Stimulated activated CD4-positive, alpha-beta T cell treated with anti-CD3 and anti-CD28 coated beads, Interleukin-1b, Interleukin-23, amount 100 ng/mL, for 24 hours (primary cell): ENCODE measurements around the gene RUNX3.

Experiments
- DNase-seq, 4 experiments: peaks; one replicate each; pipeline ENCODE4 v3.0.0-alpha.2; 2020; ENCODE audit warnings: low read depth in 4 of 4, low spot score in 1 of 4

The RUNX3 gene

DNA sequence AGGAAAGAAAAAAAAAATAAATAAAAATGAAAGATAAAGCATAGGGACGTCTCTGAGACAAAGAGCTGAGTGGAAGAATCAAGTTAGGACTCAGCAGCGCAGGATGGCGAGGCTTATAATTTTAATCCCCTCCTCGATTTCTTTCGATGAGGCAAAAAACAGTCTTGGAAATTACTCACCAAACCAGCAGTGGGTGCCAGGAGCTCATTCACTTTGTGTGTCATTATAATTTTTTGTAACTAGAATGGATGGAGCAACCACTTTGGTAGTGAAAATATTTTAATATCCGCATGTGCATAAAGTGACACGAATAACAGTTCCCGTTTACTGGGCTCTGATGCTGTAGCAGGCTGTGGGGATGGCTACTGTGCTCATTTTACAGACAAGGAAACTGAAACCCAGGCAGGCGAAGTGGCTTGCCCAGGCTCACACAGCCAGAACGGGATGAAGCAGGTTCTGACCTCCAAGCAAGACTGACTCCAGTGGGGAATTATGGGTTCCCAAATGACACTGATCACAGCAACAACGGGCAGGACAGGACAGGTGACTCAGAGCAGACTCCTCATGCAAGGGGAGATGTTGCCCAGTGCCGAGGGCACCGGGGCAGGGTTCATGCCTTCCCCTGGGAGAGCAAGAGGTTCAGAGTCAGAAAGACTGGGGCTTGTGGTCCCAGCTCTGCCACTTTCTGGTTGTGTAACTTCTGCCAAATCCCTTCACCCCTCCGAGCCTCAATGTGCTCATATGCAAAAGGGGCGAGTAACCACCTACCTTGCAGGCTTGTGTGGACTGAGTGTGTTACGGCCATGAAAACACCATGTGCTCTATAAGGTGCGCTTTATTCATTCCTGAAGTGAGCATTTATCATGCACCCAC is 63.6 kb downstream of the RUNX3 start:
- DNase-seq, result no peak

DNA sequence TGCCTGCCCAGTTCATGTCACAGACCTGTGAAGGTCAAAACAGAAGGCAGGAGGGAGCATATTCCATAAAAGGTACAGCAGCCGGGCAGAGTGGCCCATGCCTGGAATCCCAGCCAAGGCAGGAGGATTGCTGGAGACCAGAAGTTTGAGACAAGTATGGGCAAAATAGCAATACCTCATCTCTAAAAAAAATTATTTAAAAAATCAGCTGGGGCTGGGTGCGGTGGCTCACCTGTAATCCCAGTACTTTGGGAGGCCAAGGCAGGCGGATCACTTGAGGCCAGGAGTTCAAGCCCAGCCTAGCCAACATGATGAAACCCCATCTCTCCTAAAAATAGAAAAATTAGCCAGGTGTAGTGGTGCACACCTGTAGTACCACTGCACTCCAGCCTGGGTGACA is 64.5 kb downstream of the RUNX3 start:
- DNase-seq, result no peak

- no peak for DNase-seq
These were observed 64.9 kb downstream of the RUNX3 start for GRCh38 chr1:24865168-24865567.

- no peak for DNase-seq
These were observed 65.7 kb downstream of the RUNX3 start for GRCh38 chr1:24864370-24864777.

- DNase-seq, result no peak
These were observed 67.1 kb downstream of the RUNX3 start for GRCh38 chr1:24862775-24863483.

- no peak for DNase-seq
These were observed 68.0 kb downstream of the RUNX3 start for GRCh38 chr1:24861821-24862727.

DNA sequence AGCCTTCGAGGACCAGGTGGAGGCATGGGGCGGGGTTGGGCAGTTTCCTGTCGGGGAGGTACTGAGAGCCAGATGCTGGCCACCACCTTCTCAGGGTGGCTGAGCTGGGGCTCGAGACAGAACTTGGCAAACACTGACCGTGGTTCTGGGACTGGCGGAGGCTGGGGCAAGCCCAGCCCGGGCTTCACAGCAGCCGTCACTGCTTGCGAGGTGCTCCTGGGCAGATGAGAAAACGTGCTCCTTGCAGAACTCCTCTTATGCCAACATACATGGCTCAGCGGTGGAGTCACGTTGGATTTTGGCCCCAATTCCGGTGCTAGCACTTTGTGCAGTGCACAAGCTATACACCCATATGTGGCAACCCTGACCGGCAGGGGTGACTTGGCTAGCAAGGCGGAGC is 69.2 kb downstream of the RUNX3 start:
- DNase-seq, result no peak

DNA sequence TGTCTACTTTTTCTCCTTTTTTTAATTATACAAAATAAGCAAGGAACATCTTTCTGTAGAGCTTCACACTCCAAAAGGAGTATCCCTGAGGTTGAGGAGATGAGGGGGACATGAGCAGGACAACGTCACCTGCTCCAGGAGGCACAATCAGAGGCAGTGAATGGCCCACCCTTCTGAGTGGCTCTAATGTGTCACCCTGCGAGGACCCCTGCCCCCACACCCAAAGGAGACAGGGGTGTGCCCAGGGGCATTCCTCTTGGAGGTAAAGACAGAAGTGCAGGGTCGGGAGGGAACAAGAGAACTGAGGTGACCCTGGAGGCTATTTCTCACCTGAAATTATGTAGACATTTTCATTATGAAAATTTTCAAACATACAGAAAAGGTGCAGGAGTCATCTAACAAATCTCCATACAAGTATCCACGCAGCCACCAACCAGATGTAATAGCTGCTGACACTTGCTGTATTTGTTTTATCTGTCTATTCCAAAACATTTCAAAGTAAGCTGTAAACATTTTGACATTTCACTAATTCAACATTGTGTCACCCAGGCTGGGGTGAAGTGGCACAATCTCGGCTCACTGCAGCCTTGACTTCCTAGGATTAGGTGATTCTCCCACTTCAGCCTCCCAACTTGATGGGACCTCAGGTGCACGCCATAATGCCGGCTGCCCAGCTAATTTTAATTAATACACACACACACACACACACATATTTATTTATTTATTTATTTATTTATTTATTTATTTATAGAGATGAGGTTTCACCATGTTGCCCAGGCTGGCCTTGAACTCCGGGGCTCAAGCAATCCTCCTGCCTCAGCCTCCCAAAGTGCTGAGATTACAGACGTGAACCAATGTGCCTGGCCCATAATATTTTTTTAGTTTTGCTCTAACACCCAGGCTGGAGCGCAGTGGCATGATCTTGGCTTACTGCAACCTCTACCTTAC is 70.7 kb downstream of the RUNX3 start:
- DNase-seq, result no peak

- DNase-seq, result no peak
These were observed 71.8 kb downstream of the RUNX3 start for GRCh38 chr1:24858277-24858676.

GRCh38 chr1:24857507-24858133 is 72.5 kb downstream of the RUNX3 start:
- DNase-seq, result no peak

GRCh38 chr1:24856787-24857506 is 73.1 kb downstream of the RUNX3 start:
- DNase-seq, result no peak

GRCh38 chr1:24855474-24855873 is 74.6 kb downstream of the RUNX3 start:
- no peak for DNase-seq

DNA sequence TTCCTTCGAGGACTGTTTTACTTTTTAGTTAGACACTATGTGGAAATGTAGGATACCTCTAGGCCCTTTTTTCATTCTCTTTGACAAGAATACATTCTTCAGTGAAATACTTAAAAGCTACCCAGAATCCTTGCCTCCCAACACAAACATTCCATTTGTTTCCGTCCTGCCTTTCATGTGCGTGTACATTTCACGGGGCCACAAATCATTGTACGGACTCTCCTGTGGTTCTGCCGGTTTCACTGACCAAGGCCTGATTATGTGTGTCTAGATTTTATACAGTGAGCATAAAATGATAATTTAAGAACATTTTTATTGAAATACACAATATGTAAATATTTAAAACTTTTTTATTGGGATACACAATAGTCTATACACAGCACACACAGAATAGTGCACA is 76.4 kb downstream of the RUNX3 start:
- no peak for DNase-seq

GRCh38 chr1:24850328-24850920 is 79.7 kb downstream of the RUNX3 start:
- DNase-seq, result no peak

DNA sequence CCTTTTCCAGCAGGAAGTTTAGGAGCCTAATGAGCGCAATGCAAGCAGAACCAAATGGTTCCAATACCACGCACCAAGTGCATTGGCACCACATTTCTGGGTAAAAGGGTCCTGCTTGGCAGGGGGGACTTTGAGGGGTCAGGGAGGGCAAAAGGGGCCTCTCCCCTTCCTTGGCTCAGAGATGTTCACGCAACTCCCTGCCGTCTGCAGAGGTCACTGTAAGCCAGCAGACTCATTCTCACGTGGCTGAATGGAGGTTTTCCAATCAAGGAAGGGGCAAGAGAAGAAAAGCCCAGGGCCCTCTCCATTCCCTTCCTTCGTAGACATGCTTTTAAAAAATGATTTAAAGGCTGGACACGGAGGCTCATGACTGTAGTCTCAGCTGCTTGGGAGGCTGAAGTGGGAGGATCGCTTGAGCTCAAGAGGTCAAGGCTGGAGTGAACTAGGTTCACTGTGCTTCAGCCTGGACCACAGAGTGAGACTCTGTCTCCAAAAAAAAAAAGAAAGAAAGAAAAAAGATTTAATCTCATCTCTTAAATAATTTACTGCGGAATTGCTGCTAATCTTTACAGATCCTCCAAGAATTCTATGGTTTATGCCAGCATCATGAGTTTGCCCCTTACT is 80.3 kb downstream of the RUNX3 start:
- DNase-seq, result no peak
